Mononuclear cell (primary cell): ENCODE data around the gene SLC25A22. TPM values are rescaled to one million over a fixed set of nuclear protein-coding genes. Genes with fewer than 3 reads are reported as not detected.

Experiments
- H3K27me3 ChIP-seq: 2 replicates; pipeline ENCODE4 v1.6.0; 2011; ENCODE audit warnings: low read length, control low read depth; ENCODE audit not compliant: insufficient read depth
- H3K4me1 ChIP-seq: 2 replicates; pipeline ENCODE4 v1.5.1; 2011; ENCODE audit warnings: mild to moderate bottlenecking, low read length, control low read depth; ENCODE audit not compliant: insufficient read depth
- H3K4me3 ChIP-seq: 2 replicates; pipeline ENCODE4 v1.5.1; 2011; ENCODE audit warnings: mild to moderate bottlenecking, low read length, moderate library complexity
- H3K9me3 ChIP-seq: 2 replicates; pipeline ENCODE4 v1.5.1; 2011; ENCODE audit warnings: low read depth, mild to moderate bottlenecking, control low read depth, low read length
- total RNA-seq: library from RNA; depleted of rRNA; stranded (reverse); fragments of >200 nt; gene quantifications from one replicate; pipeline ENCODE4 v1.2.3, GENCODE V29; 2012

Gene SLC25A22
- total RNA-seq, 1 donor, result 3.5 TPM

GRCh38 chr11:749731-750130 is 48.4 kb downstream of the SLC25A22 start:
- Histone ChIP-seq H3K27me3 (no peaks in the 10 kb centered on the region), H3K4me3 (no peak overlapping the region), H3K4me1 (peaks cover 47% of the 10 kb centered on the region), H3K9me3 (no peaks in the 10 kb centered on the region)

- H3K9me3 ChIP-seq, result no peaks in the 10 kb centered on the region
- H3K4me1 ChIP-seq, result peaks cover 47% of the 10 kb centered on the region
- H3K27me3 ChIP-seq, result no peaks in the 10 kb centered on the region
- H3K4me3 ChIP-seq, result peak overlapping the region; percentile 85
Measured at GRCh38 chr11:748007-748359, 50.1 kb downstream of the SLC25A22 start.

- Histone ChIP-seq H3K9me3 (no peaks in the 10 kb centered on the region), H3K4me1 (peaks cover 47% of the 10 kb centered on the region), H3K27me3 (no peaks in the 10 kb centered on the region), H3K4me3 (peak within 1 kb of the TSS; percentile 85)
Measured at GRCh38 chr11:747158-748006, 50.7 kb downstream of the SLC25A22 start, which contains the start of gene TALDO1. Gene TALDO1 (plus strand): TSS chr11:747464. CDS start chr11:747482, 18 bp downstream.

- Histone ChIP-seq H3K9me3 (no peaks in the 10 kb centered on the region), H3K4me1 (peaks cover 47% of the 10 kb centered on the region), H3K4me3 (peak overlapping the region; percentile 85), H3K27me3 (no peaks in the 10 kb centered on the region)
Measured at GRCh38 chr11:746289-747157, 51.6 kb downstream of the SLC25A22 start.

GRCh38 chr11:745428-745827 is 52.7 kb downstream of the SLC25A22 start:
- Histone ChIP-seq H3K9me3 (no peaks in the 10 kb centered on the region), H3K27me3 (no peaks in the 10 kb centered on the region), H3K4me3 (no peak overlapping the region), H3K4me1 (peaks cover 42% of the 10 kb centered on the region)

- Histone ChIP-seq H3K27me3 (no peaks in the 10 kb centered on the region), H3K4me1 (peaks cover 20% of the 10 kb centered on the region), H3K4me3 (no peak overlapping the region), H3K9me3 (no peaks in the 10 kb centered on the region)
Measured at GRCh38 chr11:742571-743201, 55.4 kb downstream of the SLC25A22 start.

GRCh38 chr11:742156-742546 is 55.9 kb downstream of the SLC25A22 start:
- Histone ChIP-seq H3K4me3 (no peak overlapping the region), H3K9me3 (no peaks in the 10 kb centered on the region), H3K27me3 (no peaks in the 10 kb centered on the region), H3K4me1 (peaks cover 25% of the 10 kb centered on the region)

Other genes starting within 250 kb of the SLC25A22 start
- 2.1 TPM for gene LMNTD2, start 237.5 kb downstream of the SLC25A22 start, total RNA-seq
- 16.6 TPM for gene RASSF7, start 237.3 kb downstream of the SLC25A22 start, total RNA-seq
- gene PHRF1, start 221.8 kb downstream of the SLC25A22 start, total RNA-seq, result 25.1 TPM
- gene IRF7, start 182.3 kb downstream of the SLC25A22 start, total RNA-seq, result 50.9 TPM
- gene CDHR5, start 173.3 kb downstream of the SLC25A22 start, total RNA-seq, result 0.10 TPM
- gene SCT, start 171.1 kb downstream of the SLC25A22 start, total RNA-seq, result not detected
- gene DRD4, start 161.0 kb downstream of the SLC25A22 start, total RNA-seq, result 0.10 TPM
- gene DEAF1, start 103.1 kb downstream of the SLC25A22 start, total RNA-seq, result 30.7 TPM
- gene TMEM80, start 102.5 kb downstream of the SLC25A22 start, total RNA-seq, result 8.3 TPM
- 2.1 TPM for gene EPS8L2, start 92.0 kb downstream of the SLC25A22 start, total RNA-seq
- 141 TPM for gene TALDO1, start 50.8 kb downstream of the SLC25A22 start, total RNA-seq
- gene GATD1, start 20.8 kb downstream of the SLC25A22 start, total RNA-seq, result 7.2 TPM
- not detected for gene CEND1, start 8.2 kb downstream of the SLC25A22 start, total RNA-seq
- 6.2 TPM for gene PIDD1, start 7.0 kb upstream of the SLC25A22 start, total RNA-seq
- gene RPLP2, start 11.7 kb upstream of the SLC25A22 start, total RNA-seq, result 653 TPM
- 81.0 TPM for gene PNPLA2, start 20.6 kb upstream of the SLC25A22 start, total RNA-seq
- 0.84 TPM for gene CRACR2B, start 29.6 kb upstream of the SLC25A22 start, total RNA-seq
- 28.5 TPM for gene CD151, start 34.7 kb upstream of the SLC25A22 start, total RNA-seq
- gene POLR2L, start 44.2 kb upstream of the SLC25A22 start, total RNA-seq, result 11.2 TPM
- 15.5 TPM for gene TSPAN4, start 44.6 kb upstream of the SLC25A22 start, total RNA-seq
- gene CHID1, start 112.5 kb upstream of the SLC25A22 start, total RNA-seq, result 8.2 TPM
- gene AP2A2, start 127.6 kb upstream of the SLC25A22 start, total RNA-seq, result 40.0 TPM
- under 0.01 TPM for gene MUC6, start 238.4 kb upstream of the SLC25A22 start, total RNA-seq